H1 (cell line): ENCODE data around the gene MBD1. TPM values are rescaled to one million over a fixed set of nuclear protein-coding genes. Genes with fewer than 3 reads are reported as not detected.

Source experiments
- CTCF ChIA-PET: fragments of 300-600 bp; sonication (Branson Sonifier 250); formaldehyde crosslinking; loops from one replicate; lab custom pipeline; 2021; ENCODE audit not compliant: partially characterized antibody; lab: Charles Lee
- POLR2A ChIA-PET: fragments of 300-600 bp; sonication (Branson Sonifier 250); formaldehyde crosslinking; loops from one replicate; lab custom pipeline; 2021; ENCODE audit warnings: inconsistent platforms; ENCODE audit not compliant: partially characterized antibody; lab: Charles Lee
- DNase-seq, 2 experiments: peaks; one replicate each; pipeline versions ENCODE4 v3.0.0 to v3.0.0-alpha.2; 2010 to 2022; ENCODE audit warnings: low spot score in 2 of 2, low read depth in 1 of 2, mixed read lengths in 1 of 2
- FAIRE-seq: peaks from 2 replicates; lab custom pipeline; 2011; peaks lifted over from hg19 to GRCh38; lab: Jason Lieb, UNC
- H2AFZ ChIP-seq: 2 replicates; pipeline ENCODE4 v1.8.1; 2012; ENCODE audit warnings: low read length, inconsistent platforms
- H2AK5ac ChIP-seq: 2 replicates; pipeline ENCODE4 v1.6.1; 2013; ENCODE audit warnings: low read depth, low read length
- H2BK120ac ChIP-seq: replicated peaks from 2 replicates; pipeline ENCODE3; 2013; ENCODE audit warnings: low read depth, low read length, inconsistent platforms
- H2BK12ac ChIP-seq: 2 replicates; pipeline ENCODE4 v1.6.1; 2013; ENCODE audit warnings: low read depth, low read length
- H2BK15ac ChIP-seq: 2 replicates; pipeline ENCODE4 v1.6.1; 2013; ENCODE audit warnings: low read length
- H2BK20ac ChIP-seq: 2 replicates; pipeline ENCODE4 v1.6.1; 2013; ENCODE audit warnings: low read length
- H2BK5ac ChIP-seq: 2 replicates; pipeline ENCODE4 v1.6.1; 2013; ENCODE audit warnings: low read depth, low read length
- H3K14ac ChIP-seq: 2 replicates; pipeline ENCODE4 v1.6.1; 2013; ENCODE audit warnings: inconsistent platforms; ENCODE audit not compliant: insufficient read length
- H3K18ac ChIP-seq: 2 replicates; pipeline ENCODE4 v1.6.1; 2013; ENCODE audit warnings: low read length; ENCODE audit errors: extremely low read depth
- H3K23ac ChIP-seq: 2 replicates; pipeline ENCODE4 v1.6.1; 2013; ENCODE audit warnings: inconsistent platforms; ENCODE audit not compliant: insufficient read length
- H3K23me2 ChIP-seq: 2 replicates; pipeline ENCODE4 v1.6.1; 2013; ENCODE audit warnings: low read depth, low read length
- H3K27ac ChIP-seq: 2 replicates; pipeline ENCODE4 v1.6.1; 2011; ENCODE audit warnings: low read depth, low read length, inconsistent platforms
- H3K27me3 ChIP-seq, 4 experiments: replicated peaks in 1 of 4; 1 replicate in 1 of 4; 2 replicates in 3 of 4; pipeline versions ENCODE4 v1.6.1 to v1.8.1; 2011 to 2013; ENCODE audit warnings: low read length in 3 of 4, mild to moderate bottlenecking in 3 of 4, inconsistent platforms in 2 of 4, mixed read lengths in 2 of 4, moderate library complexity in 1 of 4; ENCODE audit not compliant: control insufficient read depth in 3 of 4, insufficient read depth in 3 of 4; ENCODE audit errors: extremely low read depth in 1 of 4
- H3K36me3 ChIP-seq, 4 experiments: 2 replicates each; pipeline versions ENCODE4 v1.6.1 to v1.8.1; 2011 to 2013; ENCODE audit warnings: mild to moderate bottlenecking in 4 of 4, low read length in 3 of 4, moderate library complexity in 2 of 4, control low read depth in 1 of 4, inconsistent platforms in 1 of 4; ENCODE audit not compliant: insufficient read depth in 4 of 4, control insufficient read depth in 2 of 4
- H3K4ac ChIP-seq: replicated peaks from 2 replicates; pipeline ENCODE3; 2013; ENCODE audit warnings: low read length, low read depth, mixed read lengths, inconsistent platforms; ENCODE audit not compliant: insufficient read length
- H3K4me1 ChIP-seq, 4 experiments: replicated peaks in 1 of 4; 1 replicate in 1 of 4; 2 replicates in 3 of 4; pipeline versions ENCODE4 v1.6.1 to v1.8.1; 2011 to 2013; ENCODE audit warnings: low read length in 3 of 4, inconsistent platforms in 2 of 4, mixed read lengths in 1 of 4; ENCODE audit not compliant: insufficient read depth in 4 of 4, control insufficient read depth in 3 of 4
- H3K4me2 ChIP-seq, 2 experiments: 2 replicates each; pipeline versions ENCODE4 v1.6.1 to v1.8.1; 2011 to 2013; ENCODE audit warnings: low read depth in 2 of 2, low read length in 2 of 2, control low read depth in 1 of 2, inconsistent platforms in 1 of 2, mild to moderate bottlenecking in 1 of 2; ENCODE audit not compliant: insufficient read depth in 1 of 2
- H3K4me3 ChIP-seq, 4 experiments: fragments of 200-600, 300-600 bp in 1 of 4; sonication (generic), shearing (Covaris generic), sonication (Bioruptor Twin) in 1 of 4; 2 replicates each; pipeline versions ENCODE4 v1.5.1 to v1.8.1; 2011 to 2016; ENCODE audit warnings: low read length in 4 of 4, low read depth in 3 of 4, control low read depth in 2 of 4, inconsistent platforms in 2 of 4, mild to moderate bottlenecking in 2 of 4, mixed read lengths in 1 of 4, moderate library complexity in 1 of 4; ENCODE audit not compliant: insufficient read depth in 2 of 4; ENCODE audit errors: extremely low read depth in 1 of 4
- H3K56ac ChIP-seq: replicated peaks from 2 replicates; pipeline ENCODE3; 2013; ENCODE audit warnings: low read depth, mild to moderate bottlenecking, mixed read lengths, low read length, inconsistent platforms; ENCODE audit not compliant: insufficient read length
- H3K79me1 ChIP-seq: 2 replicates; pipeline ENCODE4 v1.6.1; 2013; ENCODE audit warnings: low read depth, low read length, control low read depth
- H3K79me2 ChIP-seq, 2 experiments: 2 replicates each; pipeline versions ENCODE4 v1.6.1 to v1.8.1; 2012 to 2013; ENCODE audit warnings: low read length in 2 of 2, mild to moderate bottlenecking in 2 of 2, inconsistent platforms in 1 of 2; ENCODE audit not compliant: insufficient read depth in 2 of 2, control insufficient read depth in 1 of 2
- H3K9ac ChIP-seq, 4 experiments: replicated peaks in 1 of 4; 1 replicate in 1 of 4; 2 replicates in 3 of 4; pipeline versions ENCODE4 v1.6.1 to v1.8.1; 2011 to 2013; ENCODE audit warnings: low read depth in 3 of 4, low read length in 3 of 4, control low read depth in 2 of 4, mild to moderate bottlenecking in 2 of 4, moderate library complexity in 2 of 4, inconsistent platforms in 1 of 4; ENCODE audit errors: extremely low read depth in 1 of 4
- H3K9me3 ChIP-seq, 2 experiments: 2 replicates each; pipeline versions ENCODE4 v1.6.1 to v1.8.1; 2012 to 2013; ENCODE audit warnings: mild to moderate bottlenecking in 2 of 2, moderate library complexity in 2 of 2, control low read depth in 1 of 2, inconsistent platforms in 1 of 2, low read depth in 1 of 2, low read length in 1 of 2, mixed read lengths in 1 of 2; ENCODE audit not compliant: insufficient read depth in 2 of 2
- H4K20me1 ChIP-seq, 2 experiments: replicated peaks in 1 of 2; 2 replicates each; pipeline versions ENCODE3 to v1.8.1; 2011 to 2013; ENCODE audit warnings: inconsistent platforms in 2 of 2, low read length in 2 of 2, mild to moderate bottlenecking in 1 of 2; ENCODE audit not compliant: insufficient read depth in 2 of 2, control insufficient read depth in 1 of 2
- H4K5ac ChIP-seq: 2 replicates; pipeline ENCODE4 v1.6.1; 2013; ENCODE audit warnings: low read length, low read depth, mixed read lengths, inconsistent platforms; ENCODE audit not compliant: insufficient read length
- H4K8ac ChIP-seq: 2 replicates; pipeline ENCODE4 v1.8.0; 2013; ENCODE audit warnings: mild to moderate bottlenecking, moderate library complexity, low read length, inconsistent platforms; ENCODE audit not compliant: insufficient read depth; ENCODE audit errors: extremely low read depth
- H4K91ac ChIP-seq: replicated peaks from 2 replicates; pipeline ENCODE3; 2013; ENCODE audit warnings: low read length, mixed read lengths, inconsistent platforms; ENCODE audit not compliant: insufficient read length
- SP4 ChIP-seq: IDR thresholded peaks from 2 replicates; pipeline ENCODE4 v1.6.1; 2012; ENCODE audit warnings: low read length, inconsistent platforms
- USF2 ChIP-seq: IDR thresholded peaks from 2 replicates; pipeline ENCODE4 v1.6.1; 2011; ENCODE audit warnings: low read length, improper control_type of control experiment
- WGBS, 2 experiments: shearing (Covaris generic) in 1 of 2; methylation state at CpG; one replicate each; pipeline versions ENCODE4 v1.1.6 to v1.1.7; 2013 to 2015; ENCODE audit warnings: low lambda C conversion rate in 2 of 2, mixed read lengths in 2 of 2, inconsistent platforms in 1 of 2, low coverage in 1 of 2, missing lambda C conversion rate in 1 of 2; ENCODE audit not compliant: insufficient replicate concordance in 2 of 2, insufficient coverage in 1 of 2, insufficient read length in 1 of 2; ENCODE audit errors: extremely low coverage in 1 of 2, missing lambda C conversion rate in 1 of 2; 5-methylcytosine and 5-hydroxymethylcytosine counted together
- polyA plus RNA-seq, 7 experiments: library from polyadenylated mRNA; depleted of rRNA in 3 of 7; stranded (reverse) in 5 of 7; unstranded in 2 of 7; fragments of >200 nt in 5 of 7; fragments of 200-250 nt in 2 of 7; gene quantifications; 1 replicate in 5 of 7; 2 replicates in 1 of 7; 4 replicates in 1 of 7; pipeline versions ENCODE4 v1.2.1 to v1.2.3, GENCODE V29; 2011 to 2013; ENCODE audit warnings: missing spikeins in 2 of 7, mixed read lengths in 2 of 7
- total RNA-seq: library from RNA; stranded (reverse); fragmentation: NEBNext Ultra II Directional; extraction: Animal tissue kit (Norgen Biotek cat#: 25700); gene quantifications from 2 replicates; pipeline ENCODE4 v1.2.1, GENCODE V29; 2021

MBD1 gene
- total and polyA plus RNA-seq, 2 of the 8 experiments (the other 6 are each of a cell fraction or from before 2014, with no cell fraction given): 32.2 to 41.6 TPM

- Histone ChIP-seq H3K9me3 (no peaks in the 10 kb centered on the region), H3K9ac (no peak overlapping the region), H2AFZ (no peak overlapping the region), H3K23me2 (peaks cover 6% of the 10 kb centered on the region), H4K8ac (no peak overlapping the region), H3K18ac (no peak overlapping the region), H4K5ac (no peak overlapping the region), H3K27me3 (no peaks in the 10 kb centered on the region), H4K20me1 (peaks cover 0 to 3% of the 10 kb centered on the region in 2 experiments), H2BK120ac (no peak overlapping the region), H3K79me1 (no peaks in the 10 kb centered on the region), H3K79me2 (peaks cover 0 to 7% of the 10 kb centered on the region in 2 experiments; a peak in 1 of 4 replicates), H3K4me3 (no peak overlapping the region), H2BK20ac (no peak overlapping the region), H3K23ac (no peak overlapping the region), H2BK5ac (no peak overlapping the region), H3K4me1 (peaks cover 0 to 5% (median 2%) of the 10 kb centered on the region in 4 experiments; a peak in 3 of 7 replicates), H2BK12ac (no peak overlapping the region), H4K91ac (no peak overlapping the region), H3K14ac (no peak overlapping the region), H2AK5ac (no peak overlapping the region), H3K4me2 (no peak overlapping the region), H3K4ac (no peak overlapping the region), H3K27ac (no peak overlapping the region), H2BK15ac (no peak overlapping the region), H3K36me3 (peaks cover 3 to 9% (median 8%) of the 10 kb centered on the region in 4 experiments; a peak in 7 of 8 replicates), H3K56ac (no peak overlapping the region)
- 85% methylated on average over 4 of the region's 4 CpGs; no CpG with 5 or more reads in 1 of the 2 experiments for WGBS, 2 experiments
- no peak for DNase-seq
- no peak for FAIRE-seq
- ChIA-PET CTCF (interaction anchor here (0.6 to 2.6 kb wide), 7 partner anchors 26 to 158 kb away, joined by 3 to 11 read pairs (median 3); partner anchors contain the start of gene MYO5B), POLR2A (interaction anchor here (0.8 kb wide), 1 partner anchor 16 kb away, joined by 3 read pairs; no protein-coding TSS in a partner anchor)
- no peak for TF ChIP-seq SP4
- TF ChIP-seq USF2: no peak
Observed at GRCh38 chr18:50289108-50289443, 7.8 kb upstream of the MBD1 start.
